Heart left ventricle (tissue), 16 donors: ENCODE results near the gene FMO4. TPM values are rescaled to one million over a fixed set of nuclear protein-coding genes. Genes with fewer than 3 reads are reported as not detected.
"Not testable (repeated sequence)": the region's sequence is repeated elsewhere in the genome, so short reads cannot be mapped to it uniquely, and the experiment has no call there.

Source experiments
- ATAC-seq, 4 donors: fragments of 200-7000 bp; cut with Tn5 transposase; one replicate each; pipeline ENCODE4 v1.9.1; 2020 to 2022; ENCODE audit warnings: moderate library complexity in 4 of 4, mild to moderate bottlenecking in 3 of 4, moderate number of reproducible peaks in 1 of 4
- DNase-seq, 5 donors: peaks; one replicate each; pipeline ENCODE4 v3.0.0-alpha.2; 2020
- H3K27ac ChIP-seq, 12 donors: fragments of 200-600 bp; sonication (generic) in 4 of 12; one replicate each; pipeline versions ENCODE4 v1.5.0 to v1.8.0; 2016 to 2022; ENCODE audit warnings: mild to moderate bottlenecking in 2 of 12
- H3K27me3 ChIP-seq, 9 donors: fragments of 200-600 bp; sonication (generic) in 2 of 9; one replicate each; pipeline versions ENCODE4 v1.5.1 to v1.8.0; 2016 to 2022; ENCODE audit warnings: mild to moderate bottlenecking in 3 of 9
- H3K36me3 ChIP-seq, 9 donors: fragments of 200-600 bp; sonication (generic) in 2 of 9; one replicate each; pipeline versions ENCODE4 v1.5.0 to v1.8.0; 2018 to 2022; ENCODE audit warnings: mild to moderate bottlenecking in 2 of 9
- H3K4me1 ChIP-seq, 12 donors: fragments of 200-600 bp; sonication (generic) in 4 of 12; one replicate each; pipeline versions ENCODE4 v1.5.0 to v1.8.0; 2016 to 2022; ENCODE audit warnings: mild to moderate bottlenecking in 3 of 12
- H3K4me3 ChIP-seq, 12 donors: fragments of 200-600 bp; sonication (generic) in 4 of 12; one replicate each; pipeline versions ENCODE4 v1.5.0 to v1.8.0; 2017 to 2022; ENCODE audit warnings: mild to moderate bottlenecking in 9 of 12, moderate library complexity in 4 of 12
- H3K9me3 ChIP-seq, 12 donors: fragments of 200-600 bp; sonication (generic) in 4 of 12; one replicate each; pipeline versions ENCODE4 v1.5.0 to v1.8.0; 2016 to 2022; ENCODE audit warnings: mild to moderate bottlenecking in 1 of 12
- POLR2A ChIP-seq, 2 donors: fragments of 450-650 bp; IDR thresholded peaks; one replicate each; pipeline ENCODE4 v1.6.1; 2017; ENCODE audit warnings: antibody characterized with exemption in 2 of 2, mild to moderate bottlenecking in 2 of 2, moderate library complexity in 2 of 2
- WGBS, 4 donors: extraction: QIAGEN DNeasy Blood & Tissue Kit in 2 of 4; methylation state at CpG; one replicate each; pipeline versions ENCODE4 v1.1.5 to v1.1.7; 2013 to 2018; 5-methylcytosine and 5-hydroxymethylcytosine counted together
- intact Hi-C, 10 donors: fragments of 100-400 bp; cut with DNase I; formaldehyde crosslinking; loops; one replicate each; pipeline versions ENCODE4 v1.11.1 to v1.14.2; 2022
- polyA plus RNA-seq, 2 donors: library from polyadenylated mRNA; stranded (reverse); fragments of 200-250 nt; gene quantifications; one replicate each; pipeline ENCODE4 v1.2.3, GENCODE V29; 2013
- total RNA-seq, 9 donors: library from RNA; depleted of rRNA in 2 of 9; stranded (reverse); fragments of >200 nt in 2 of 9; fragmentation: NEBNext Ultra II Directional in 3 of 9; extraction: Animal tissue kit (Norgen Biotek cat#: 25700) in 3 of 9; gene quantifications; one replicate each; pipeline versions ENCODE4 v1.1.0 to v1.2.4, GENCODE V29; 2016 to 2023
- TF ChIP-seq, protein P1 (sequence below), 12 donors: fragments of 200-600 bp; sonication (generic) in 4 of 12; IDR thresholded peaks; one replicate each; pipeline versions ENCODE4 v1.5.0 to v1.8.0; 2018 to 2022; ENCODE audit warnings: antibody characterized with exemption in 12 of 12, mild to moderate bottlenecking in 5 of 12
- donor health status: ischemic (EF 13 %, LVEDD 7.1; RV severe dilation, severe dysfunction).
- donor health status: healthy with polysubstance abuse.
- donor health status: DM: no; HTN: yes; CAD: no.
- donor health status: DM: no; HTN: no; CAD: no.
- donor health status: ischemic (EF 25% LVEDD 6.9; RV normal size, moderate dysfunction).
- donor health status: ischemic (EF 25% LVEDD 5.7; RV mildly dilated, moderate dysfunction).
- donor health status: healthy.
- donor health status: DM: yes; HTN: yes; CAD: no.
- donor health status: ischemic (EF 35%, LVEDD 5.7; RV mildly dilated, moderate dysfunction).
- donor health status: nonischemic (EF 11% LVEDD 7.7; RV severe dilation, severe dysfunction).
- donor health status: DM: yes; HTN: yes; CAD: no.
- donor health status: PGD.
- donor health status: ischemic (EF 29% LVEDD 5.4; RV normal size, mild dysfunction).
- donor health status: nonischemic (EF 23%, LVEDD 6.1; RV moderate dilation, normal function).

FMO4 gene
- total and polyA plus RNA-seq, 11 donors = 1.9 to 10.1 (median 4.9) TPM

DNA sequence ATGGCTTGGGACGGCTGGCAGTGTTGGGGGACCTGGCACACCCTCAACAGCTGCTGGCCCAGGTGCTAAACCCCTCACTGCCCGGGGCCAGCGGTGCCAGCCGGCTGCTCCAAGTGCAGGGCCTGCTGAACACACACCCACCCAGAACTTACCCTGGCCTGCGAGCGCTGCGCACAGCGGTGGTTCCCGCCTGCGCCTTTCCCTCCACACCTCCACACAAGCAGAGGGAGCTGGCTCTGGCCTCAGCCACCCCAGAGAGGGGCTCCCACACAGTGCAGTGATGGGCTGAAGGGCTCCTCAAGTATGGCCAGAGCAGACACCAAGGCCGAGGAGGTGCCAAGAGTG lies 67.9 kb downstream of the FMO4 start:
- TF ChIP-seq POLR2A (IDR thresholded peaks at IDR 0.05) = no peak
- TF ChIP-seq, protein P1, sequence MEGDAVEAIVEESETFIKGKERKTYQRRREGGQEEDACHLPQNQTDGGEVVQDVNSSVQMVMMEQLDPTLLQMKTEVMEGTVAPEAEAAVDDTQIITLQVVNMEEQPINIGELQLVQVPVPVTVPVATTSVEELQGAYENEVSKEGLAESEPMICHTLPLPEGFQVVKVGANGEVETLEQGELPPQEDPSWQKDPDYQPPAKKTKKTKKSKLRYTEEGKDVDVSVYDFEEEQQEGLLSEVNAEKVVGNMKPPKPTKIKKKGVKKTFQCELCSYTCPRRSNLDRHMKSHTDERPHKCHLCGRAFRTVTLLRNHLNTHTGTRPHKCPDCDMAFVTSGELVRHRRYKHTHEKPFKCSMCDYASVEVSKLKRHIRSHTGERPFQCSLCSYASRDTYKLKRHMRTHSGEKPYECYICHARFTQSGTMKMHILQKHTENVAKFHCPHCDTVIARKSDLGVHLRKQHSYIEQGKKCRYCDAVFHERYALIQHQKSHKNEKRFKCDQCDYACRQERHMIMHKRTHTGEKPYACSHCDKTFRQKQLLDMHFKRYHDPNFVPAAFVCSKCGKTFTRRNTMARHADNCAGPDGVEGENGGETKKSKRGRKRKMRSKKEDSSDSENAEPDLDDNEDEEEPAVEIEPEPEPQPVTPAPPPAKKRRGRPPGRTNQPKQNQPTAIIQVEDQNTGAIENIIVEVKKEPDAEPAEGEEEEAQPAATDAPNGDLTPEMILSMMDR (IDR thresholded peaks at IDR 0.05) = no peak
- WGBS, 4 donors = 93 to 96% (median 94%) methylated on average over 8 to 11 of the region's 11 CpGs
- intact Hi-C loops = no loop called here

DNA sequence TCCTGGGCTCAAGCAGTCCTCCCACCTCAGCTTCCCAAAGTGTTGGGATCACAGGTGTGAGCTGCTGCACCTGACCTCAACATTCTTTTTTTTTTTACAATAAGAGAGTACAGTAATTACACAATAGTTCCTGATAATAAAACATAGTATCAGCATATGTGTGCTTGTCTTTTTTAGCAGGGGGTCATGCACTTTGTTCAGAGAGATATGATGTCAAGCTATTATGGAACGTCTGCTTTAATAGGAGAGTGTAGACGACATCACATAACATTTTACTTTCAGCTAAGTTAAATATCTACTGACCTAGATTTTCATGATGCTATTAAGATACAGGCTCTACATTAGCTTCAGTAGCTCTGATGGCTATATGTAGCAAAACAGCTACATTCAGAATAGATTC lies 70.5 kb downstream of the FMO4 start:
- H3K27me3 ChIP-seq = no peaks in the 10 kb centered on the region
- H3K4me3 ChIP-seq = no peak overlapping the region
- intact Hi-C loops = no loop called here
- H3K27ac ChIP-seq = no peak overlapping the region
- H3K36me3 ChIP-seq = no peaks in the 10 kb centered on the region
- WGBS, 4 donors = 25 to 54% (median 40%) methylated on average over 2 of the region's 2 CpGs
- H3K4me1 ChIP-seq = no peaks in the 10 kb centered on the region
- DNase-seq = no peak
- H3K9me3 ChIP-seq = no peaks in the 10 kb centered on the region
- TF ChIP-seq, protein P1 (IDR thresholded peaks at IDR 0.05) = no peak
- TF ChIP-seq POLR2A (IDR thresholded peaks at IDR 0.05) = no peak
- no peak for ATAC-seq

More for the DNA sequence above, 67.9 kb downstream of the FMO4 start:
- Histone ChIP-seq H3K4me1 (no peaks in the 10 kb centered on the region), H3K9me3 (no peaks in the 10 kb centered on the region), H3K27ac (no peak overlapping the region), H3K36me3 (no peaks in the 10 kb centered on the region), H3K27me3 (no peaks in the 10 kb centered on the region), H3K4me3 (no peak overlapping the region)
- ATAC-seq (no peak), DNase-seq (peak in 1 of 5 donors; percentile 52)

DNA sequence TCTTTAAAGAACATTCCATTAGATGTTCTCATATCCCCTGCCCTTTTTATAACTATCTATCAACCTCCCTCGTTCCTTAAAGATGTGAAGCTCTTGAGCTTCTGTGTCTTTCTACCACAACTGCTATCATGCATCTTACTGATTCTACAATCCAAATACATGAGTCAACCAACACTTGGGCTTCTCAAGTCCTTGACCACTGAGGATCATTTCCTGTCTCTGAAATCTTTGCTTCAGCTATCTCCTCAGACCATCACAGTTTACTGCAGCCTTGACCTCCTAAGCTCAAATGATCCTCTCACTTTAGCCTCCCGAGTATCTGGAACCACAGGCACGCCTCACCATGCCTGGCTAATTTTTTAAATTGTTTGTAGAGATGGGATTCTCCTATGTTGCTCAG lies 75.2 kb downstream of the FMO4 start:
- Histone ChIP-seq H3K27ac (no peak overlapping the region), H3K9me3 (no peaks in the 10 kb centered on the region), H3K36me3 (no peaks in the 10 kb centered on the region), H3K27me3 (no peaks in the 10 kb centered on the region), H3K4me3 (no peak overlapping the region), H3K4me1 (no peaks in the 10 kb centered on the region)
- TF ChIP-seq, protein P1 (IDR thresholded peaks at IDR 0.05) = no peak
- TF ChIP-seq POLR2A (IDR thresholded peaks at IDR 0.05) = no peak
- intact Hi-C loops = no loop called here
- no peak for DNase-seq
- 80 to 89% (median 85%) methylated on average over 3 of the region's 3 CpGs for WGBS, 4 donors
- no peak for ATAC-seq

DNA sequence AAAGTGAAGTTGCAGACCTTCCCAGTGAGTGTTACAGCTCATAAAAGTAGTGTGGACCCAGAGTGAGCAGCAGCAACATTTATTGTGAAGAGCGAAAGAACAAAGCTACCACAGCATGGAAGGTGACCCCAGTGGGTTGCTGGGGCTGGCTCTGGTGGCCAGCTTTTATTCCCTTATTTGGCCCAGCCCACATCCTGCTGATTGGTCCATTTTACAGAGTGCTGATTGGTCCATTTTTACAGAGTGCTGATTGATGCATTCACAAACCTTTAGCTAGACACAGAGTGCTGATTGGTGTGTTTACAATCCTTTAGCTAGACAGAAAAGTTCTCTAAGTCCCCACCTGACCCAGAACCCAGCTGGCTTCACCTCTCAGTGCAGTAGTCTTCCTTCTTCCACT lies 76.8 kb downstream of the FMO4 start:
- WGBS, 4 donors = 98 to 100% (median 100%) methylated on average over 1 of the region's 1 CpG
- H3K27me3 ChIP-seq, H3K4me1 ChIP-seq, H3K27ac ChIP-seq, intact Hi-C loops, ATAC-seq, H3K4me3 ChIP-seq, H3K36me3 ChIP-seq, DNase-seq, H3K9me3 ChIP-seq: not testable (repeated sequence)

Other genes with a start within 250 kb of the FMO4 start
- 1 to 10 TPM in 7 of 9 donors, under 1 TPM in 2; 0.75 to 2.7 (median 1.6) TPM for gene FMO3, start 223.3 kb upstream of the FMO4 start, total RNA-seq
- gene FMO3, start 223.3 kb upstream of the FMO4 start, polyA plus RNA-seq = 1 to 10 TPM in 1 of 2 donors, under 1 TPM in 1; 0.58 to 1.4 TPM
- gene FMO2, start 128.9 kb upstream of the FMO4 start, total RNA-seq = 10 to 100 TPM; 17.8 to 65.6 (median 31.3) TPM
- gene FMO2, start 128.9 kb upstream of the FMO4 start, polyA plus RNA-seq = 10 to 100 TPM in 1 of 2 donors, 1 to 10 TPM in 1; 7.5 to 24.4 TPM
- gene FMO1, start 65.7 kb upstream of the FMO4 start, total RNA-seq = 1 to 10 TPM in 2 of 9 donors, under 1 TPM in 6, not detected in 1; 0.23 to 7.0 (median 0.59) TPM
- gene FMO1, start 65.7 kb upstream of the FMO4 start, polyA plus RNA-seq = under 1 TPM in 1 of 2 donors, not detected in 1; 0.15 TPM
- 100 to 1,000 TPM in 1 of 9 donors, 10 to 100 TPM in 8; 41.6 to 107 (median 62.5) TPM for gene PRRC2C, start 171.3 kb downstream of the FMO4 start, total RNA-seq
- 10 to 100 TPM; 21.1 to 25.1 TPM for gene PRRC2C, start 171.3 kb downstream of the FMO4 start, polyA plus RNA-seq